Measurements from ENCODE around the gene MPZL1. TPM values are rescaled to one million over a fixed set of nuclear protein-coding genes. Genes with fewer than 3 reads are reported as not detected.
"Not testable (repeated sequence)": the region's sequence is repeated elsewhere in the genome, so short reads cannot be mapped to it uniquely, and the experiment has no call there.

Gene MPZL1
- total RNA-seq, 3 donors from 2014 or later = 43.5 to 86.8 (median 86.2) TPM

GRCh38 chr1:167829868-167830267 is 108.1 kb downstream of the MPZL1 start:
- no peaks in the 10 kb centered on the region for H3K4me1 ChIP-seq
- no peak overlapping the region for H3K4me3 ChIP-seq
- no peaks in the 10 kb centered on the region for H3K9me3 ChIP-seq
- no peak overlapping the region for H3K27ac ChIP-seq
- no peak for DNase-seq (ENCODE audit: low spot score in 2 of 2)
- no peak for TF ChIP-seq POLR2A (IDR thresholded peaks at IDR 0.05)
- no peak for TF ChIP-seq POLR2AphosphoS5 (IDR thresholded peaks at IDR 0.05)
- TF ChIP-seq CTCF (IDR thresholded peaks at IDR 0.05) = no peak
- intact Hi-C loops (cut with DNase I; ENCODE audit: low total_unique reads) = no loop called here
- H3K36me3 ChIP-seq = no peaks in the 10 kb centered on the region
- no peaks in the 10 kb centered on the region for H3K27me3 ChIP-seq

DNA sequence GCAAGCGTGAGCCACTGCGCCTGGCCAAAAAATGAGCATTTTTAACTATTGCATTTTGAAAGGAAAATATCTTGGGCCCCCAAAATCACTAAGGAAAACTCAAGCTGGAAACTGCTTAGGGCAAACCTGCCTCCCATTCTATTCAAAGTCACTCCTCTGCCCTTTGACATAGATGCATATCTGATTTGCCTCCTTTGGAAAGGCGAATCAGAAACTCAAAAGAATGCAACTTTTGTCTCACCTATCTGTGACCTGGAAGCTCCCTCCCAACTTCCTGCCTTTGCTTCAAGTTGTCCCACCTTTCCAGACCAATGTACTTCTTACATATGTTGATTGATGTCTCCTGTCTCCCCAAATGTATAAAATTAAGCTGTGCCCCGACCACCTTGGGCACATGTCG is 108.9 kb downstream of the MPZL1 start:
- DNase-seq (ENCODE audit: low spot score in 2 of 2); intact Hi-C loops (cut with DNase I; ENCODE audit: low total_unique reads); H3K27me3 ChIP-seq; H3K4me3 ChIP-seq; H3K9me3 ChIP-seq; H3K36me3 ChIP-seq; H3K4me1 ChIP-seq; H3K27ac ChIP-seq: not testable (repeated sequence)

GRCh38 chr1:167832693-167833092 is 110.9 kb downstream of the MPZL1 start:
- no peaks in the 10 kb centered on the region for H3K9me3 ChIP-seq
- no peaks in the 10 kb centered on the region for H3K27me3 ChIP-seq
- H3K4me3 ChIP-seq = no peak overlapping the region
- no peak for DNase-seq (ENCODE audit: low spot score in 2 of 2)
- H3K36me3 ChIP-seq = no peaks in the 10 kb centered on the region
- no peak overlapping the region for H3K27ac ChIP-seq
- no peaks in the 10 kb centered on the region for H3K4me1 ChIP-seq
- intact Hi-C loops (cut with DNase I; ENCODE audit: low total_unique reads) = no loop called here
- TF ChIP-seq CTCF (IDR thresholded peaks at IDR 0.05) (no peak), POLR2AphosphoS5 (IDR thresholded peaks at IDR 0.05) (no peak), POLR2A (IDR thresholded peaks at IDR 0.05) (no peak)

- DNase-seq (ENCODE audit: low spot score in 2 of 2) = no peak
- H3K4me3 ChIP-seq = no peak overlapping the region
- H3K27ac ChIP-seq = no peak overlapping the region
- H3K9me3 ChIP-seq = no peaks in the 10 kb centered on the region
- H3K27me3 ChIP-seq = no peaks in the 10 kb centered on the region
- TF ChIP-seq CTCF (IDR thresholded peaks at IDR 0.05) (no peak), POLR2AphosphoS5 (IDR thresholded peaks at IDR 0.05) (no peak), POLR2A (IDR thresholded peaks at IDR 0.05) (no peak)
- H3K36me3 ChIP-seq = no peaks in the 10 kb centered on the region
- H3K4me1 ChIP-seq = no peaks in the 10 kb centered on the region
- intact Hi-C loops (cut with DNase I; ENCODE audit: low total_unique reads) = no loop called here
These were observed 112.1 kb downstream of the MPZL1 start for GRCh38 chr1:167833904-167834303.

DNA sequence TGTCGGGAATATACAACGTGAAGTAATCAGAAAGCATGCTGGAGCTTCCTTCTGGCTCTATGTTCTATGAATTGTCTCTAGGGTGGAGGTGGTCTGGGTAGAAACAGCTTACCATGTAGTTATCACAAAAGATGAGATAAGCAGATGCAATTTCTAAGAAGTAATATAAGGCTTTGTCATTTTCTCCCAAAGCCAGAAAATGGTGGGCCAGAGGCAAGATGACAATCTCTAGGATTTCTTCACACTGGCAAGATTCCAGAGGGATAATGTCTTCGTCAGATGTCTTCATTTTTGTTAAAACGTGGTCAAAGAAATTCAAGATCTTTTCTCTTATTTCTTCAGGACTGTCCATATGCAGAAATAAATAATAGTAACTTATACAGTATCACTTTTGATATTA is 114.4 kb downstream of the MPZL1 start:
- Histone ChIP-seq H3K27me3 (no peaks in the 10 kb centered on the region), H3K9me3 (no peaks in the 10 kb centered on the region), H3K27ac (no peak overlapping the region), H3K4me1 (no peaks in the 10 kb centered on the region), H3K36me3 (no peaks in the 10 kb centered on the region), H3K4me3 (no peak overlapping the region)
- no peak for DNase-seq (ENCODE audit: low spot score in 2 of 2)
- TF ChIP-seq POLR2AphosphoS5 (IDR thresholded peaks at IDR 0.05) = no peak
- no peak for TF ChIP-seq POLR2A (IDR thresholded peaks at IDR 0.05)
- no peak for TF ChIP-seq CTCF (IDR thresholded peaks at IDR 0.05)
- intact Hi-C loops (cut with DNase I; ENCODE audit: low total_unique reads) = no loop called here

- no peak for DNase-seq (ENCODE audit: low spot score in 2 of 2)
- TF ChIP-seq CTCF (IDR thresholded peaks at IDR 0.05) = no peak
- no peak for TF ChIP-seq POLR2AphosphoS5 (IDR thresholded peaks at IDR 0.05)
- no peak for TF ChIP-seq POLR2A (IDR thresholded peaks at IDR 0.05)
- Histone ChIP-seq H3K27ac (no peak overlapping the region), H3K4me1 (no peaks in the 10 kb centered on the region), H3K27me3 (no peaks in the 10 kb centered on the region), H3K36me3 (no peaks in the 10 kb centered on the region), H3K4me3 (no peak overlapping the region), H3K9me3 (no peaks in the 10 kb centered on the region)
- intact Hi-C loops (cut with DNase I; ENCODE audit: low total_unique reads) = no loop called here
These were observed 115.5 kb downstream of the MPZL1 start for GRCh38 chr1:167837326-167837725.

Measured in breast epithelium (tissue), 4 donors.